T-helper 17 cell (primary cell): ENCODE data around the gene NDUFAF2. TPM values are rescaled to one million over a fixed set of nuclear protein-coding genes. Genes with fewer than 3 reads are reported as not detected.

ENCODE experiments used
- ATAC-seq: fragments of 150-1000 bp; cut with Tn5 transposase; 2 replicates; pipeline ENCODE4 v1.10.0; 2021; ENCODE audit warnings: mild to moderate bottlenecking, moderate library complexity
- DNase-seq, 3 donors: peaks; one replicate each; pipeline versions ENCODE4 v3.0.0 to v3.0.0-alpha.2; 2020 to 2021
- H3K9me3 ChIP-seq: one replicate; pipeline ENCODE4 v1.7.0; 2013; ENCODE audit warnings: low read length, mild to moderate bottlenecking; ENCODE audit not compliant: control insufficient read depth, poor library complexity, severe bottlenecking
- H3K27ac Mint-ChIP-seq: one replicate; pipeline ENCODE4 v1.8.0; 2022; ENCODE audit warnings: mild to moderate bottlenecking, moderate library complexity, mixed read lengths
- H3K27me3 Mint-ChIP-seq: one replicate; pipeline ENCODE4 v1.8.0; 2022; ENCODE audit warnings: mixed read lengths
- H3K36me3 Mint-ChIP-seq: one replicate; pipeline ENCODE4 v1.8.0; 2022; ENCODE audit warnings: low read depth, mixed read lengths
- H3K4me1 Mint-ChIP-seq: one replicate; pipeline ENCODE4 v1.8.0; 2022; ENCODE audit warnings: mild to moderate bottlenecking, mixed read lengths
- H3K4me3 Mint-ChIP-seq: one replicate; pipeline ENCODE4 v1.8.0; 2022; ENCODE audit warnings: mild to moderate bottlenecking, moderate library complexity, mixed read lengths
- total RNA-seq, 4 donors: library from RNA in 2 of 4; stranded (reverse) in 2 of 4; gene quantifications; one replicate each; pipeline ENCODE4 v1.2.3 and lab custom pipeline; 2022 to 2026

The NDUFAF2 gene, protein sequence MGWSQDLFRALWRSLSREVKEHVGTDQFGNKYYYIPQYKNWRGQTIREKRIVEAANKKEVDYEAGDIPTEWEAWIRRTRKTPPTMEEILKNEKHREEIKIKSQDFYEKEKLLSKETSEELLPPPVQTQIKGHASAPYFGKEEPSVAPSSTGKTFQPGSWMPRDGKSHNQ
- 10 to 100 TPM; 10.5 to 14.5 TPM for total RNA-seq
- 9.0 to 23.1 reads per million in 2 donors for total RNA-seq (lab: John Stamatoyannopoulos, UW)

DNA sequence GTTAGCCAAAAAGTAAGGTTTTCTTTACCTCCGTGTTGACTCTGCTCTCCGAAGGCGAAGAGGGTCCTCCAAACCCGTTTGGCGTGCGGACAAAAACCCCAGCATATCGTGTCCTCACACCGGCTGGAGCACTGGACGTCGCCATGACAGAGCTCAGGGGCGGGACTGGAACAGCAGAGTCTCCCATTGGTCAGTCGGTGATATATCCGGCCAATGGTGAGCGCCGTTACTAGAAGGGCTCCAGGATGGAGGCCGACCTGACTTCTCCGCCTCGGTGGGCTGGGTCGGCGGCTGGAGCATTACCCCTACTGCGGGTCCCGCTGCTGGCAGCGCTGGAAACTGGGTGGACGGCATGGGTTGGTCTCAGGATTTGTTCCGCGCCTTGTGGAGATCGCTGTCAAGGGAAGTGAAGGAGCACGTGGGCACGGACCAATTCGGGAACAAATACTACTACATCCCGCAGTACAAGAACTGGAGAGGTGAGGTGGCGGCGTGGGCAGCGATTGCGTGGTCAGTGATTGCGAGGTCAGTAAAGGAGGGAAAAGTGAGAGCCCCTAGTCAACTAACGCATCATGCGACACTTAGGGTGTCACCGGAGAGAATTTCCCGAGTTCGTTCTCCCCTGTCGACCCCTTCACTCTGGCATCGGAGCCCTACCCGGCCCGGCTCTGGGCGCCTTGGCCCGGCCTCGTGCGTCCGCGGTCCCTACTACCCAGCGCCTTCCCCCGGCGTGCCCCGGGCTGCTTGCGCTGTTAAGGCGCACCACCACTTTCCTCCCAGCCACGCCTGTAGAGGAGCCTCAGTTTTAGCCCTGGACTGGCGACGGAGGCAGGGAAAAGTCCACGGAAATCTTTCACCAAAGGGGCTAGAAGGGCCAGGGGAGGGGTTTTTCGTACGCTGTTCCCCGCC lies at the start of gene NDUFAF2, which contains the start of gene ERCC8:
Gene NDUFAF2 (plus strand): TSS at position 302 of the 909 bp plus-strand sequence. CDS start 51 bp downstream, at position 353.
Gene ERCC8 (minus strand): TSS at position 167 of the 909 bp plus-strand sequence. CDS start 62 bp downstream, at position 105.
- ATAC-seq (peak; percentile 98), DNase-seq (peak; percentile 74 to 80 (median 78))
- Mint-ChIP-seq H3K4me1 (peaks cover 15% of the 10 kb centered on the region), H3K27me3 (no peaks in the 10 kb centered on the region), H3K4me3 (no peak within 1 kb of the TSS), H3K27ac (no peak within 1 kb of the TSS), H3K36me3 (no peaks in the 10 kb centered on the region)
- H3K9me3 ChIP-seq, result no peaks in the 10 kb centered on the region

DNA sequence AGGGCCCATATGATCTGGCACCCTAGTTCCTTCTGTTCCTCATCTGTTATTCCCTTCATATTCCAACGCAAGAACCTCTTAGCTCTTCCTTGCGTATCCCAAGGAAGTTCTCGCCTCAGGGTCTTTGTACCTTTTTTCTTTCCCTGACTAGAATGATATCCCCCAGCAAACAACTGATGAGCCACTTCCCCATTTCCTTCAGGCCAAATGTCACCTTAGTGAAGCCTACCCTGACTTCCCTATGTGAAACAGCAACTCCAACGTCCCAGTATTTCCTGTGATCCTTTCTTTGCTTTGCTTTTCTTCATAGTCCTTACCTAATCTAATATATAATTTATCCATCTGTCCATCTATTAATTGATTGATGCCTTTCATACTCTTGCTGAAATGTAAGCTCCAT lies 48.0 kb upstream of the NDUFAF2 start:
- ATAC-seq, result no peak
- Mint-ChIP-seq H3K36me3 (peaks cover 15% of the 10 kb centered on the region), H3K27me3 (no peaks in the 10 kb centered on the region), H3K27ac (no peak overlapping the region), H3K4me3 (no peak overlapping the region), H3K4me1 (peaks cover 2% of the 10 kb centered on the region)
- no peaks in the 10 kb centered on the region for H3K9me3 ChIP-seq
- no peak for DNase-seq

GRCh38 chr5:60903356-60903755 lies 41.6 kb upstream of the NDUFAF2 start:
- H3K9me3 ChIP-seq, result no peaks in the 10 kb centered on the region
- H3K27me3 Mint-ChIP-seq, result no peaks in the 10 kb centered on the region
- H3K4me1 Mint-ChIP-seq, result peaks cover 2% of the 10 kb centered on the region
- H3K27ac Mint-ChIP-seq, result no peak overlapping the region
- H3K36me3 Mint-ChIP-seq, result peaks cover 9% of the 10 kb centered on the region
- no peak overlapping the region for H3K4me3 Mint-ChIP-seq
- no peak for ATAC-seq
- no peak for DNase-seq

GRCh38 chr5:60916646-60917045 lies 28.4 kb upstream of the NDUFAF2 start:
- Mint-ChIP-seq H3K4me1 (peaks cover 2% of the 10 kb centered on the region), H3K36me3 (peaks cover 12% of the 10 kb centered on the region), H3K27ac (no peak overlapping the region), H3K4me3 (no peak overlapping the region), H3K27me3 (no peaks in the 10 kb centered on the region)
- DNase-seq, result no peak
- no peak for ATAC-seq
- H3K9me3 ChIP-seq, result no peaks in the 10 kb centered on the region

DNA sequence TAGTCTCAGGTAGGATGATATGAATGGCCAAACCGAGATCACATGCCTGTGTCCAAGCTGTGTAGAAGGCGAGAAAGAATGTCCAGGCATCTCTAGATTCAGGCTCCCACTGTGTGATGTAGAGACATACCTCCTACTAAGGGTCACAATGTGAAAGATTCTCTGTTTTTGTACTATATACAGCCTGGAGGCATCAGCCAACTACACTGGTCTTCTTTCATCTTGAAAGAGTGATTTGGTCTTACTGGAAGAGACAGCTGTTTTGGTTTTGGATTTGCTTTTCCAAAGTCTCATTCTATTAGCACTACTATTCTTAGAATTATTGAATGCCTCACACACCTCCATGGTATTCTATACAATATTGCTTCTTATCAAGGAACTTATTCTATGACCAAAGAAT lies 26.5 kb upstream of the NDUFAF2 start:
- Mint-ChIP-seq H3K4me1 (peaks cover 4% of the 10 kb centered on the region), H3K4me3 (no peak overlapping the region), H3K27me3 (no peaks in the 10 kb centered on the region), H3K36me3 (peaks cover 12% of the 10 kb centered on the region), H3K27ac (no peak overlapping the region)
- ATAC-seq, result no peak
- no peak for DNase-seq
- no peaks in the 10 kb centered on the region for H3K9me3 ChIP-seq

DNA sequence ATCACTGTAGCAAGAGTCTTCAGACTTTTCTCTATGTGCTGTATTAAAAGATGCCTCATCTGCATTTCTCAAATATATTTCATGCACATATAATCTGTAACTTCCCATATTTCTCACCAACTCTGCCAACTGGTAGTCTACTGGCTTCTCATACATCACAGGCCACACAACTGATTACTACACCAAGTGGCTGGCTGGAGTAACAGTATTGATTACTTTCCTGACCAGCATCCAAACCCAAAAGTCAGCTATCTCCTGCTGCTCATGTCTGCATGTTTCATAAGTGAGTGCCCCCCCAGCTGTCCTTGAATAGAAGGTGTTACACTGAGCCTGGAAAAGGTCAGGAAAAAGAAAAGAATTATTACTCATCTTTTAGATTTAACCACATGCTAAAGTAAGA lies 17.6 kb upstream of the NDUFAF2 start:
- H3K9me3 ChIP-seq, result no peaks in the 10 kb centered on the region
- Mint-ChIP-seq H3K27me3 (no peaks in the 10 kb centered on the region), H3K4me3 (no peak overlapping the region), H3K36me3 (peaks cover 3% of the 10 kb centered on the region), H3K4me1 (peaks cover 9% of the 10 kb centered on the region), H3K27ac (no peak overlapping the region)
- ATAC-seq (no peak), DNase-seq (no peak)

DNA sequence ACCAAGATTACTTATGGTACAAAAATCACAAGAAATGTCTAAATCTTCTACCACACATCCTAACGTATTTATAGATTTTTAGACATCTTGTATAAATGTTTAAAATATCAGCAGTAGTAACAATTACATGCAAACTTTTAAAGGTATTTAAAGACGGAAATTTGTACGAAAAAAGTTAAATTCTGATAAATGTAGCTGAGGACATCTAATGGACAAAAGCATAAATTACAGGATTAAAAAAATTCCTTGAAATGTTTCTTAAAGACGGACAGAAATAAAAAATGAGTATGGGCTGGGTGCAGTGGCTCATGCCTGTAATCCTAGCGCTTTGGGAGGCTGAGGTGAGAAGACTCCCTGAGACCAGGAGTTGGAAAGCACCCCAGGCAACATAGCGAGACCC lies 16.0 kb upstream of the NDUFAF2 start:
- Mint-ChIP-seq H3K4me1 (peaks cover 9% of the 10 kb centered on the region), H3K27me3 (no peaks in the 10 kb centered on the region), H3K36me3 (peaks cover 3% of the 10 kb centered on the region), H3K4me3 (no peak overlapping the region), H3K27ac (no peak overlapping the region)
- ATAC-seq (no peak), DNase-seq (no peak)
- no peaks in the 10 kb centered on the region for H3K9me3 ChIP-seq

GRCh38 chr5:60943624-60944023 lies 1.4 kb upstream of the NDUFAF2 start:
- no peaks in the 10 kb centered on the region for H3K9me3 ChIP-seq
- no peaks in the 10 kb centered on the region for H3K36me3 Mint-ChIP-seq
- ATAC-seq, result no peak
- peak overlapping the region; percentile 66 for H3K4me3 Mint-ChIP-seq
- DNase-seq, result no peak
- H3K27me3 Mint-ChIP-seq, result no peaks in the 10 kb centered on the region
- peaks cover 12% of the 10 kb centered on the region for H3K4me1 Mint-ChIP-seq
- H3K27ac Mint-ChIP-seq, result no peak overlapping the region

DNA sequence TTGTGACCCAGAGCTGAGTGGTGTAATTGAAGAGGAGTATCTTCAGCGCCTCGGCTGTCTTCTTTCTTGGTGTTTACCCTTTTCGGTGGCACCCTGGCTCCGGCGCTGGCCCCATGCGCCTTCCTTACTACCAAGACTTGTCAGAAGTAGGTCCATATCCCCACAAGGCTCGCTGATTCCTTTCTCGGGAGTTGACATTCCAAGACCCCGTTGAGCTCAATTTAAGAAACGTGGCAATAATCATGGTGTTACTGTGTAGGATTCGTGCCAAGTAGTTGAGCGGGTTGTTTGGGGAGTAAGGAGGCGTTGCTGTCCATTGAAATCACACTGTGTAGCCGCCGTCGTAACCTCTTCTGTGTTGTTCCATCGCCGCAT lies 795 bp downstream of the NDUFAF2 start:
- H3K4me1 Mint-ChIP-seq, result peaks cover 15% of the 10 kb centered on the region
- ATAC-seq (no peak), DNase-seq (no peak)
- H3K4me3 Mint-ChIP-seq, result no peak overlapping the region
- H3K36me3 Mint-ChIP-seq, result no peaks in the 10 kb centered on the region
- H3K27ac Mint-ChIP-seq, result no peak overlapping the region
- H3K9me3 ChIP-seq, result no peaks in the 10 kb centered on the region
- H3K27me3 Mint-ChIP-seq, result no peaks in the 10 kb centered on the region

- ATAC-seq, result no peak
- Mint-ChIP-seq H3K4me3 (no peak overlapping the region), H3K27ac (no peak overlapping the region), H3K27me3 (no peaks in the 10 kb centered on the region), H3K4me1 (peaks cover 18% of the 10 kb centered on the region), H3K36me3 (peaks cover 3% of the 10 kb centered on the region)
- DNase-seq, result no peak
- H3K9me3 ChIP-seq, result no peaks in the 10 kb centered on the region
Observed at GRCh38 chr5:60948738-60949137, 3.7 kb downstream of the NDUFAF2 start.

DNA sequence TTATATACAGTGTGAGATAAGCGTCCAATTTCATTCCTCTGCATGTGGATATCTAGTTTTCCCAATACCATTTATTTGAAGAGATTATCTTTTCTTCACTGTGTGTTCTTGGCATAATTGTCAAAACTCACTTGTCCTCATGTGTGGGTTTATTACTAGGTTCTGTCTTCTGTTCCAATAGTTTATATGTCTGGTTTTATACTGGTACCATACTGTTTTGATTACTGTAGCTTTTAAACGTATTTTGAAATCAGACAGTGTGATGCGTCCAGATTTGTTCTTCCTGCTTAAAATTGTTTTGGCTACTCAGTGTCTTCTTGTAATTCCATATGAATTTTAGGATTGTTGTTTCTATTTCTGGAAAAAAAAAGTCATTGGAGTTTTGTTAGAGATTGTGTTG lies 10.2 kb downstream of the NDUFAF2 start:
- no peak for ATAC-seq
- no peak for DNase-seq
- no peaks in the 10 kb centered on the region for H3K9me3 ChIP-seq
- no peaks in the 10 kb centered on the region for H3K27me3 Mint-ChIP-seq
- peaks cover 7% of the 10 kb centered on the region for H3K4me1 Mint-ChIP-seq
- H3K4me3 Mint-ChIP-seq, result no peak overlapping the region
- peaks cover 3% of the 10 kb centered on the region for H3K36me3 Mint-ChIP-seq
- no peak overlapping the region for H3K27ac Mint-ChIP-seq

- no peaks in the 10 kb centered on the region for H3K9me3 ChIP-seq
- peak overlapping the region; percentile 11 for H3K27ac Mint-ChIP-seq
- H3K4me3 Mint-ChIP-seq, result no peak overlapping the region
- no peaks in the 10 kb centered on the region for H3K36me3 Mint-ChIP-seq
- H3K4me1 Mint-ChIP-seq, result peaks cover 4% of the 10 kb centered on the region
- no peaks in the 10 kb centered on the region for H3K27me3 Mint-ChIP-seq
- ATAC-seq (no peak), DNase-seq (no peak)
Observed at GRCh38 chr5:60958088-60958487, 13.1 kb downstream of the NDUFAF2 start.

DNA sequence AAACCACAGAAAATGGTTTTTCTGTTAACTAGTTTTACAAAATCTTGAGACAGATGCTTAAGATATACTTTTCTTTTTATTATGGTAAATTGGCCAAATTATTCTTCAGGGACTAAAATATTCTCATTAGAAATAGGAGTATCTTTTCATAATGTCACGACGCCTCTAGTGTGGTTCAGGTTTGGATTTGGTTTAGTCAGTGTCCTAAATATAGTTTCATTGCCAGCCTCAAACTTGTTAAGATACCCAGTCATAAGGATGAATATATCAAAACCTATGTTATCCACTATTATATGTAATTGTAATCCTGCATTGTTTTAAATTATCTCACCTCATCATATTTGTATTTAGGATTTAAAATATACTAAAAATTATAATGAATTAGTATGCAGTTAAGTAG lies 13.7 kb downstream of the NDUFAF2 start:
- Mint-ChIP-seq H3K36me3 (peaks cover 2% of the 10 kb centered on the region), H3K4me3 (no peak overlapping the region), H3K27ac (peak overlapping the region; percentile 11), H3K4me1 (peaks cover 6% of the 10 kb centered on the region), H3K27me3 (no peaks in the 10 kb centered on the region)
- H3K9me3 ChIP-seq, result no peaks in the 10 kb centered on the region
- DNase-seq (no peak), ATAC-seq (no peak)
